Chondrocyte (in vitro differentiated cells): ENCODE results near the gene PLCG2. TPM values are rescaled to one million over a fixed set of nuclear protein-coding genes. Genes with fewer than 3 reads are reported as not detected.
"Not testable (repeated sequence)": the region's sequence is repeated elsewhere in the genome, so short reads cannot be mapped to it uniquely, and the experiment has no call there.

ENCODE experiments used
- DNase-seq: peaks from one replicate; pipeline ENCODE4 v3.0.0; 2021; ENCODE audit warnings: mixed read lengths, low spot score
- H3K27ac Mint-ChIP-seq: one replicate; pipeline ENCODE4 v1.8.0; 2021; ENCODE audit warnings: mild to moderate bottlenecking, moderate library complexity, mixed read lengths; ENCODE audit not compliant: unreplicated experiment
- H3K27me3 Mint-ChIP-seq: 2 replicates; pipeline ENCODE4 v1.8.0; 2021; ENCODE audit warnings: low read depth, mixed read lengths
- H3K36me3 Mint-ChIP-seq: 2 replicates; pipeline ENCODE4 v1.8.0; 2021; ENCODE audit warnings: low read depth, mixed read lengths
- H3K4me1 Mint-ChIP-seq: 2 replicates; pipeline ENCODE4 v1.8.0; 2021; ENCODE audit warnings: low read depth, mild to moderate bottlenecking, mixed read lengths
- H3K4me3 Mint-ChIP-seq: one replicate; pipeline ENCODE4 v1.8.0; 2021; ENCODE audit warnings: mild to moderate bottlenecking, moderate library complexity, mixed read lengths; ENCODE audit not compliant: unreplicated experiment
- H3K9me3 Mint-ChIP-seq: 2 replicates; pipeline ENCODE4 v1.8.0; 2021; ENCODE audit warnings: low read depth, mixed read lengths
- total RNA-seq: library from RNA; stranded (reverse); gene quantifications from 3 replicates; pipeline ENCODE4 v1.2.1, GENCODE V29; 2021
- TF ChIP-seq, protein P1 (sequence below): fragments of 200-600 bp; sonication (generic); IDR thresholded peaks from 2 replicates; pipeline ENCODE4 v1.5.0; 2021; ENCODE audit warnings: antibody characterized with exemption, mild to moderate bottlenecking, moderate library complexity

Gene PLCG2
- total RNA-seq, 1 donor from 2014 or later = 1.1 TPM

DNA sequence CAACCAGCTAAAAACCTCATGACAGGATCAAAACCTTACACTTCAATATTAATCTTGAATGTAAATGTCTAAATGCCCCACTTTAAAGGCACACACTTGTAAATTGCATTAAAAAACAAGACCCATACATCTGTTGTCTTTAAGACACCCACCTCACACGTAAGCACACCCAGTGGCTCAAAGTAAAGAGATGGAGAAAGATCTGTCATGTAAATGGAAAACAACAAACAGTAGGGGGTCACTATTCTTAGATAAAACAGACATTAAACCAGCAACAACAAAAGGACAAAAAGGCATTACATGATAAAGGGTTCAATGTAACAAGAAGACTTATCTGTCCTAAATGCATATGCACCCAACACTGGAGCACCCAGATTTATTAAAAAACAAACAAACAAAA is 196.5 kb downstream of the PLCG2 start:
- Mint-ChIP-seq H3K27ac (no peak overlapping the region), H3K9me3 (peaks cover 37% of the 10 kb centered on the region), H3K36me3 (peaks cover 2% of the 10 kb centered on the region), H3K4me1 (no peaks in the 10 kb centered on the region), H3K4me3 (no peak overlapping the region), H3K27me3 (no peaks in the 10 kb centered on the region)
- TF ChIP-seq, protein P1, sequence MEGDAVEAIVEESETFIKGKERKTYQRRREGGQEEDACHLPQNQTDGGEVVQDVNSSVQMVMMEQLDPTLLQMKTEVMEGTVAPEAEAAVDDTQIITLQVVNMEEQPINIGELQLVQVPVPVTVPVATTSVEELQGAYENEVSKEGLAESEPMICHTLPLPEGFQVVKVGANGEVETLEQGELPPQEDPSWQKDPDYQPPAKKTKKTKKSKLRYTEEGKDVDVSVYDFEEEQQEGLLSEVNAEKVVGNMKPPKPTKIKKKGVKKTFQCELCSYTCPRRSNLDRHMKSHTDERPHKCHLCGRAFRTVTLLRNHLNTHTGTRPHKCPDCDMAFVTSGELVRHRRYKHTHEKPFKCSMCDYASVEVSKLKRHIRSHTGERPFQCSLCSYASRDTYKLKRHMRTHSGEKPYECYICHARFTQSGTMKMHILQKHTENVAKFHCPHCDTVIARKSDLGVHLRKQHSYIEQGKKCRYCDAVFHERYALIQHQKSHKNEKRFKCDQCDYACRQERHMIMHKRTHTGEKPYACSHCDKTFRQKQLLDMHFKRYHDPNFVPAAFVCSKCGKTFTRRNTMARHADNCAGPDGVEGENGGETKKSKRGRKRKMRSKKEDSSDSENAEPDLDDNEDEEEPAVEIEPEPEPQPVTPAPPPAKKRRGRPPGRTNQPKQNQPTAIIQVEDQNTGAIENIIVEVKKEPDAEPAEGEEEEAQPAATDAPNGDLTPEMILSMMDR = no peak
- DNase-seq = no peak

DNA sequence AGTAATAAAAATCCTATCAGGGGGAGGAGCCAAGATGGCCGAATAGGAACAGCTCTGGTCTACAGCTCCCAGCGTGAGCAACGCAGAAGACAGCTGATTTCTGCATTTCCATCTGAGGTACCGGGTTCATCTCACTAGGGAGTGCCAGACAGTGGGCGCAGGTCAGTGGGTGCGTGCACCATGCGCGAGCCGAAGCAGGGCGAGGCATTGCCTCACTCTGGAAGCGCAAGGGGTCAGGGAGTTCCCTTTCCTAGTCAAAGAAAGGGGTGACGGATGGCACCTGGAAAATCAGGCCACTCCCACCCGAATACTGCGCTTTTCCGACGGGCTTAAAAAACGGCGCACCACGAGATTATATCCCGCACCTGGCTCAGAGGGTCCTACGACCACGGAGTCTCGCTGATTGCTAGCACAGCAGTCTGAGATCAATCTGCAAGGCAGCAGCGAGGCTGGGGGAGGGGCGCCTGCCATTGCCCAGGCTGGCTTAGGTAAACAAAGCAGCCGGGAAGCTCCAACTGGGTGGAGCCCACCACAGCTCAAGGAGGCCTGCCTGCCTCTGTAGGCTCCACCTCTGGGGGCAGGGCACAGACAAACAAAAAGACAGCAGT is 198.3 kb downstream of the PLCG2 start:
- H3K4me3 Mint-ChIP-seq, H3K27me3 Mint-ChIP-seq, DNase-seq, H3K36me3 Mint-ChIP-seq, H3K27ac Mint-ChIP-seq, H3K4me1 Mint-ChIP-seq: not testable (repeated sequence)
- peaks cover 26% of the 10 kb centered on the region for H3K9me3 Mint-ChIP-seq

DNA sequence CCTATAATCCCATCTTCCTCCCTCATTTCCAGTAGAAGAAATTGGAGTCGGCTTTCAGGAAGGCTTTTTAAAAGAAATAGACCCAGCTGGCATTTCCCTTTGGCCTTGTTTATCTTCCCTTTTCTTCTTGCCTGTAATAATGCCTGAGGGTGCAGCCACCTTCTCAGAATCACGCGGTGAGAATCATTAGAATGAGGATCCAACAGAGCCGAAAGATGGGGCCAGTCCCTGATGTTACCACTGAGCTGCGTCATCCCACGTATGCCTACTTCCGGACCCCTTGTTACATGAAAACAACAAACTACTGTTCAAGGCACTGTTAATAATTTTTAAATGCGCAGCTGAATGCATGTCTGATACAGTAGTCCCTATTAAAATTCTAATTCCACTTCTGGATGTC is 208.0 kb downstream of the PLCG2 start:
- Mint-ChIP-seq H3K27ac (no peak overlapping the region), H3K36me3 (no peaks in the 10 kb centered on the region), H3K4me3 (no peak overlapping the region), H3K27me3 (peaks cover 18% of the 10 kb centered on the region), H3K4me1 (no peaks in the 10 kb centered on the region), H3K9me3 (no peaks in the 10 kb centered on the region)
- TF ChIP-seq, protein P1 = no peak
- no peak for DNase-seq

DNA sequence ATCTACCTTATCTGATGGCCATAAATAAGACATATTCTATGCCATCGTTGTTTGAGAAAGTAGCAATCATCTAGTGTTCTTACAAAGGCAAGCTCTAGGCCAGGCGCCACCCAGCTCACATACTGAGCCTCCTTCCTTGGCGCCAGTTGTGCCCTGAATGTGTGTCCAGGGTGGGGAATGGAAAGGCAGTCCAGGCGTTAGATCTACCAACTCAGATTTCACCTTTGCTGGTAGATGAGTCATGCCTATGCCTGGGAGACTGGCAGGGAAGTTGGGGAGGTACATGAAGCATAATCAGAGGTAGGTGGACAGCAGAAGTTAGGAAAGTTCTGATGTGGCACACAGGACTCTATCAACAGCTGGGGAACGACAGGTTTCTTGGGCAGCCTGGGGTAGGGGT is 208.6 kb downstream of the PLCG2 start:
- H3K4me1 Mint-ChIP-seq = no peaks in the 10 kb centered on the region
- no peak overlapping the region for H3K27ac Mint-ChIP-seq
- peaks cover 20% of the 10 kb centered on the region for H3K27me3 Mint-ChIP-seq
- H3K4me3 Mint-ChIP-seq = no peak overlapping the region
- H3K36me3 Mint-ChIP-seq = no peaks in the 10 kb centered on the region
- TF ChIP-seq, protein P1 = no peak
- DNase-seq = no peak
- H3K9me3 Mint-ChIP-seq = no peaks in the 10 kb centered on the region

DNA sequence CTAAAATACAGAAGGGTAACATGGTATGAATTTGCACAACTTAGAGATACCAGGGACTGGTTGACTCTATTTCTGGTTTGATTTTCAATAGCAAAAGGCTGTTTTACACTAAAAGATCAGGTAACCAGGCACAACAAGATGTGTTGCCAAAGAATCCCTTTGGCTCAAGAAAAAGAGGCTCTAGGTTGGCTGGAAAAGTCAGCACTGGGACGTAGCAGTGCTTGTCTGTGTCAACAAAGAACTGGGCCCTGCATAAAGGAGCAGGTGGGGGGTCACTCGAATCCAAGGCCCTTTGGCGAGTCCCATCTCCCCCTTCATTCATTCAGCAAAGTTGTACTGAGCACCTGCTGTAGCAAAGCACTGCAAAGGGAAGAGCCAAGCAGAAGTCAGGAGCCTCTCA is 213.8 kb downstream of the PLCG2 start:
- Mint-ChIP-seq H3K9me3 (no peaks in the 10 kb centered on the region), H3K27ac (no peak overlapping the region), H3K4me3 (no peak overlapping the region), H3K4me1 (peaks cover 14% of the 10 kb centered on the region), H3K27me3 (peaks cover 11% of the 10 kb centered on the region), H3K36me3 (no peaks in the 10 kb centered on the region)
- TF ChIP-seq, protein P1 = no peak
- DNase-seq = no peak

DNA sequence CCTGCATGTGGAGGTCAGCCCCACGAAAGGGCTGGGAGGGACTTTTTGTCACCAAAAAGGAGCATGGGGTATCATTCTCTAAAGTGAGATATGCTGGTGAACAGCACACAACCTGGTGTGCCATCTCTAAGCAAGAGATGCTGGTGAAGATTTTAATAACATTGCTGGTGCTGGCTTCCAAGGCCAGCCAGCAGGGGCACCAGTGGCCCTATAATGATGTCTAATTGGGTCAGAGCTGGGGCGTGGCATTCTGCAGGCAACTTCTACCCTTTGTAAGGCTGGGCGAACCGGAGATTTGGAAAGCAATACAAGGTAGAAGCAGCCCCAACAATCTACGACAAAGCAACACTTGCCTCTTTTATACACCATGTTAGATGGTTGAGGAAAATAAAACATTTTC is 215.4 kb downstream of the PLCG2 start:
- Mint-ChIP-seq H3K9me3 (peaks cover 4% of the 10 kb centered on the region), H3K27me3 (peaks cover 9% of the 10 kb centered on the region), H3K4me1 (peaks cover 17% of the 10 kb centered on the region), H3K27ac (no peak overlapping the region), H3K4me3 (no peak overlapping the region), H3K36me3 (no peaks in the 10 kb centered on the region)
- DNase-seq = no peak
- TF ChIP-seq, protein P1 = peak; percentile 17
